H1 (cell line): ENCODE data around the gene IGF1. TPM values are rescaled to one million over a fixed set of nuclear protein-coding genes. Genes with fewer than 3 reads are reported as not detected.

Experiments used
- CTCF ChIA-PET: fragments of 300-600 bp; sonication (Branson Sonifier 250); formaldehyde crosslinking; loops from one replicate; lab custom pipeline; 2021; ENCODE audit not compliant: partially characterized antibody; lab: Charles Lee
- POLR2A ChIA-PET: fragments of 300-600 bp; sonication (Branson Sonifier 250); formaldehyde crosslinking; loops from one replicate; lab custom pipeline; 2021; ENCODE audit warnings: inconsistent platforms; ENCODE audit not compliant: partially characterized antibody; lab: Charles Lee
- DNase-seq, 2 experiments: peaks; one replicate each; pipeline versions ENCODE4 v3.0.0 to v3.0.0-alpha.2; 2010 to 2022; ENCODE audit warnings: low spot score in 2 of 2, low read depth in 1 of 2, mixed read lengths in 1 of 2
- FAIRE-seq: peaks from 2 replicates; lab custom pipeline; 2011; peaks lifted over from hg19 to GRCh38; lab: Jason Lieb, UNC
- H2AFZ ChIP-seq: 2 replicates; pipeline ENCODE4 v1.8.1; 2012; ENCODE audit warnings: low read length, inconsistent platforms
- H2AK5ac ChIP-seq: 2 replicates; pipeline ENCODE4 v1.6.1; 2013; ENCODE audit warnings: low read depth, low read length
- H2BK120ac ChIP-seq: replicated peaks from 2 replicates; pipeline ENCODE3; 2013; ENCODE audit warnings: low read depth, low read length, inconsistent platforms
- H2BK12ac ChIP-seq: 2 replicates; pipeline ENCODE4 v1.6.1; 2013; ENCODE audit warnings: low read depth, low read length
- H2BK15ac ChIP-seq: 2 replicates; pipeline ENCODE4 v1.6.1; 2013; ENCODE audit warnings: low read length
- H2BK20ac ChIP-seq: 2 replicates; pipeline ENCODE4 v1.6.1; 2013; ENCODE audit warnings: low read length
- H2BK5ac ChIP-seq: 2 replicates; pipeline ENCODE4 v1.6.1; 2013; ENCODE audit warnings: low read depth, low read length
- H3K14ac ChIP-seq: 2 replicates; pipeline ENCODE4 v1.6.1; 2013; ENCODE audit warnings: inconsistent platforms; ENCODE audit not compliant: insufficient read length
- H3K18ac ChIP-seq: 2 replicates; pipeline ENCODE4 v1.6.1; 2013; ENCODE audit warnings: low read length; ENCODE audit errors: extremely low read depth
- H3K23ac ChIP-seq: 2 replicates; pipeline ENCODE4 v1.6.1; 2013; ENCODE audit warnings: inconsistent platforms; ENCODE audit not compliant: insufficient read length
- H3K23me2 ChIP-seq: 2 replicates; pipeline ENCODE4 v1.6.1; 2013; ENCODE audit warnings: low read depth, low read length
- H3K27ac ChIP-seq: 2 replicates; pipeline ENCODE4 v1.6.1; 2011; ENCODE audit warnings: low read depth, low read length, inconsistent platforms
- H3K27me3 ChIP-seq, 4 experiments: replicated peaks in 1 of 4; 1 replicate in 1 of 4; 2 replicates in 3 of 4; pipeline versions ENCODE4 v1.6.1 to v1.8.1; 2011 to 2013; ENCODE audit warnings: low read length in 3 of 4, mild to moderate bottlenecking in 3 of 4, inconsistent platforms in 2 of 4, mixed read lengths in 2 of 4, moderate library complexity in 1 of 4; ENCODE audit not compliant: control insufficient read depth in 3 of 4, insufficient read depth in 3 of 4; ENCODE audit errors: extremely low read depth in 1 of 4
- H3K36me3 ChIP-seq, 4 experiments: 2 replicates each; pipeline versions ENCODE4 v1.6.1 to v1.8.1; 2011 to 2013; ENCODE audit warnings: mild to moderate bottlenecking in 4 of 4, low read length in 3 of 4, moderate library complexity in 2 of 4, control low read depth in 1 of 4, inconsistent platforms in 1 of 4; ENCODE audit not compliant: insufficient read depth in 4 of 4, control insufficient read depth in 2 of 4
- H3K4ac ChIP-seq: replicated peaks from 2 replicates; pipeline ENCODE3; 2013; ENCODE audit warnings: low read length, low read depth, mixed read lengths, inconsistent platforms; ENCODE audit not compliant: insufficient read length
- H3K4me1 ChIP-seq, 4 experiments: replicated peaks in 1 of 4; 1 replicate in 1 of 4; 2 replicates in 3 of 4; pipeline versions ENCODE4 v1.6.1 to v1.8.1; 2011 to 2013; ENCODE audit warnings: low read length in 3 of 4, inconsistent platforms in 2 of 4, mixed read lengths in 1 of 4; ENCODE audit not compliant: insufficient read depth in 4 of 4, control insufficient read depth in 3 of 4
- H3K4me2 ChIP-seq, 2 experiments: 2 replicates each; pipeline versions ENCODE4 v1.6.1 to v1.8.1; 2011 to 2013; ENCODE audit warnings: low read depth in 2 of 2, low read length in 2 of 2, control low read depth in 1 of 2, inconsistent platforms in 1 of 2, mild to moderate bottlenecking in 1 of 2; ENCODE audit not compliant: insufficient read depth in 1 of 2
- H3K4me3 ChIP-seq, 4 experiments: fragments of 200-600, 300-600 bp in 1 of 4; sonication (generic), shearing (Covaris generic), sonication (Bioruptor Twin) in 1 of 4; 2 replicates each; pipeline versions ENCODE4 v1.5.1 to v1.8.1; 2011 to 2016; ENCODE audit warnings: low read length in 4 of 4, low read depth in 3 of 4, control low read depth in 2 of 4, inconsistent platforms in 2 of 4, mild to moderate bottlenecking in 2 of 4, mixed read lengths in 1 of 4, moderate library complexity in 1 of 4; ENCODE audit not compliant: insufficient read depth in 2 of 4; ENCODE audit errors: extremely low read depth in 1 of 4
- H3K56ac ChIP-seq: replicated peaks from 2 replicates; pipeline ENCODE3; 2013; ENCODE audit warnings: low read depth, mild to moderate bottlenecking, mixed read lengths, low read length, inconsistent platforms; ENCODE audit not compliant: insufficient read length
- H3K79me1 ChIP-seq: 2 replicates; pipeline ENCODE4 v1.6.1; 2013; ENCODE audit warnings: low read depth, low read length, control low read depth
- H3K79me2 ChIP-seq, 2 experiments: 2 replicates each; pipeline versions ENCODE4 v1.6.1 to v1.8.1; 2012 to 2013; ENCODE audit warnings: low read length in 2 of 2, mild to moderate bottlenecking in 2 of 2, inconsistent platforms in 1 of 2; ENCODE audit not compliant: insufficient read depth in 2 of 2, control insufficient read depth in 1 of 2
- H3K9ac ChIP-seq, 4 experiments: replicated peaks in 1 of 4; 1 replicate in 1 of 4; 2 replicates in 3 of 4; pipeline versions ENCODE4 v1.6.1 to v1.8.1; 2011 to 2013; ENCODE audit warnings: low read depth in 3 of 4, low read length in 3 of 4, control low read depth in 2 of 4, mild to moderate bottlenecking in 2 of 4, moderate library complexity in 2 of 4, inconsistent platforms in 1 of 4; ENCODE audit errors: extremely low read depth in 1 of 4
- H3K9me3 ChIP-seq, 2 experiments: 2 replicates each; pipeline versions ENCODE4 v1.6.1 to v1.8.1; 2012 to 2013; ENCODE audit warnings: mild to moderate bottlenecking in 2 of 2, moderate library complexity in 2 of 2, control low read depth in 1 of 2, inconsistent platforms in 1 of 2, low read depth in 1 of 2, low read length in 1 of 2, mixed read lengths in 1 of 2; ENCODE audit not compliant: insufficient read depth in 2 of 2
- H4K20me1 ChIP-seq, 2 experiments: replicated peaks in 1 of 2; 2 replicates each; pipeline versions ENCODE3 to v1.8.1; 2011 to 2013; ENCODE audit warnings: inconsistent platforms in 2 of 2, low read length in 2 of 2, mild to moderate bottlenecking in 1 of 2; ENCODE audit not compliant: insufficient read depth in 2 of 2, control insufficient read depth in 1 of 2
- H4K5ac ChIP-seq: 2 replicates; pipeline ENCODE4 v1.6.1; 2013; ENCODE audit warnings: low read length, low read depth, mixed read lengths, inconsistent platforms; ENCODE audit not compliant: insufficient read length
- H4K8ac ChIP-seq: 2 replicates; pipeline ENCODE4 v1.8.0; 2013; ENCODE audit warnings: mild to moderate bottlenecking, moderate library complexity, low read length, inconsistent platforms; ENCODE audit not compliant: insufficient read depth; ENCODE audit errors: extremely low read depth
- H4K91ac ChIP-seq: replicated peaks from 2 replicates; pipeline ENCODE3; 2013; ENCODE audit warnings: low read length, mixed read lengths, inconsistent platforms; ENCODE audit not compliant: insufficient read length
- BCL11A ChIP-seq, 2 experiments: IDR thresholded peaks; one replicate each; pipeline ENCODE4 v1.6.1; 2011; ENCODE audit warnings: low read depth in 2 of 2, low read length in 2 of 2, mild to moderate bottlenecking in 2 of 2
- CHD2 ChIP-seq: IDR thresholded peaks from 2 replicates; pipeline ENCODE4 v1.6.1; 2012; ENCODE audit warnings: low read length, improper control_type of control experiment
- E2F6 ChIP-seq: IDR thresholded peaks from 2 replicates; pipeline ENCODE4 v1.6.1; 2012; ENCODE audit warnings: inconsistent platforms
- HDAC2 ChIP-seq, 2 experiments: fragments of 300-600 bp in 1 of 2; sonication (generic) in 1 of 2; IDR thresholded peaks; 2 replicates each; pipeline ENCODE4 v1.6.1; 2011 to 2012; ENCODE audit warnings: low read depth in 2 of 2, low read length in 2 of 2, mild to moderate bottlenecking in 2 of 2, moderate library complexity in 2 of 2, borderline replicate concordance in 1 of 2, inconsistent platforms in 1 of 2
- NANOG ChIP-seq: IDR thresholded peaks from 2 replicates; pipeline ENCODE4 v1.6.1; 2011; ENCODE audit warnings: low read length, low read depth, mild to moderate bottlenecking, inconsistent platforms; ENCODE audit not compliant: insufficient read depth, poor library complexity, severe bottlenecking
- NRF1 ChIP-seq: IDR thresholded peaks from 2 replicates; pipeline ENCODE4 v1.6.1; 2011; ENCODE audit warnings: mild to moderate bottlenecking, low read depth, low read length, improper control_type of control experiment
- RBBP5 ChIP-seq: IDR thresholded peaks from 2 replicates; pipeline ENCODE4 v1.7.1; 2012; ENCODE audit warnings: low read depth, mild to moderate bottlenecking, inconsistent platforms, low read length, moderate library complexity, borderline replicate concordance
- TAF1 ChIP-seq: IDR thresholded peaks from 2 replicates; pipeline ENCODE4 v1.6.1; 2011; ENCODE audit warnings: mild to moderate bottlenecking, low read depth, low read length
- TAF7 ChIP-seq: optimal IDR thresholded peaks from 2 replicates; pipeline ENCODE3; 2011; ENCODE audit warnings: low read depth, mild to moderate bottlenecking, inconsistent platforms, low read length, moderate library complexity, borderline replicate concordance
- TEAD4 ChIP-seq: IDR thresholded peaks from 2 replicates; pipeline ENCODE4 v1.6.1; 2012; ENCODE audit warnings: low read depth, low read length, inconsistent platforms, mixed read lengths
- WGBS, 2 experiments: shearing (Covaris generic) in 1 of 2; methylation state at CpG; one replicate each; pipeline versions ENCODE4 v1.1.6 to v1.1.7; 2013 to 2015; ENCODE audit warnings: low lambda C conversion rate in 2 of 2, mixed read lengths in 2 of 2, inconsistent platforms in 1 of 2, low coverage in 1 of 2, missing lambda C conversion rate in 1 of 2; ENCODE audit not compliant: insufficient replicate concordance in 2 of 2, insufficient coverage in 1 of 2, insufficient read length in 1 of 2; ENCODE audit errors: extremely low coverage in 1 of 2, missing lambda C conversion rate in 1 of 2; 5-methylcytosine and 5-hydroxymethylcytosine counted together
- polyA plus RNA-seq, 7 experiments: library from polyadenylated mRNA; depleted of rRNA in 3 of 7; stranded (reverse) in 5 of 7; unstranded in 2 of 7; fragments of >200 nt in 5 of 7; fragments of 200-250 nt in 2 of 7; gene quantifications; 1 replicate in 5 of 7; 2 replicates in 1 of 7; 4 replicates in 1 of 7; pipeline versions ENCODE4 v1.2.1 to v1.2.3, GENCODE V29; 2011 to 2013; ENCODE audit warnings: missing spikeins in 2 of 7, mixed read lengths in 2 of 7
- total RNA-seq: library from RNA; stranded (reverse); fragmentation: NEBNext Ultra II Directional; extraction: Animal tissue kit (Norgen Biotek cat#: 25700); gene quantifications from 2 replicates; pipeline ENCODE4 v1.2.1, GENCODE V29; 2021
- TF ChIP-seq, protein P1 (sequence below): IDR thresholded peaks from 2 replicates; pipeline ENCODE4 v1.6.1; 2012; ENCODE audit warnings: low read length, inconsistent platforms

Gene IGF1
- total and polyA plus RNA-seq, 2 of the 8 experiments (the other 6 are each of a cell fraction or from before 2014, with no cell fraction given), result not detected

DNA sequence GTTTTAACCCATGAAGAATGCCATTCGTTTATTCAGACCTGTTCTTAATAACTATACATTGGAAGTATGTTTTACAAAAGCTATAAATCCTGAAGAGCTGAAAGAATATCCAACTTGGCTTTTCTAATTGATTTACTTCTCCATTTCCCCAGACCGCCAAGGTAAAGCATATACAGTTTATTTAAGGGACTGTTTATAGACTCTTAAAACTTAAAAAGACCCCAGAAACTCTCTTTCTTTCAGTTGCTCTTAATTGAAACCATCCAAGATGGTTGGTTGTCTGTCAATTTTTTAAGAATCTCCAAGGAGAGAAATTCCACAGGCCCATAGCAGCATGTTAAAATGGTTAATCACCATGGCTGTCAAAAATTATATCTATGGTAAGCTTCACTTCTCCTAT, 8.8 kb downstream of the IGF1 start:
- Histone ChIP-seq H4K8ac (no peak overlapping the region), H3K79me2 (no peaks in the 10 kb centered on the region), H2BK120ac (no peak overlapping the region), H4K20me1 (no peaks in the 10 kb centered on the region), H2AK5ac (no peak overlapping the region), H3K4ac (no peak overlapping the region), H2BK5ac (no peak overlapping the region), H2BK20ac (no peak overlapping the region), H3K4me2 (no peak overlapping the region), H4K91ac (no peak overlapping the region), H3K27ac (no peak overlapping the region), H3K23ac (no peak overlapping the region), H2BK12ac (no peak overlapping the region), H3K14ac (no peak overlapping the region), H3K4me3 (no peak overlapping the region), H4K5ac (no peak overlapping the region), H3K56ac (no peak overlapping the region), H3K9ac (no peak overlapping the region), H2BK15ac (no peak overlapping the region), H3K27me3 (no peaks in the 10 kb centered on the region), H3K4me1 (peaks cover 0 to 3% (median 0%) of the 10 kb centered on the region in 4 experiments; a peak in 1 of 7 replicates), H3K9me3 (no peaks in the 10 kb centered on the region), H2AFZ (no peak overlapping the region), H3K79me1 (no peaks in the 10 kb centered on the region), H3K18ac (no peak overlapping the region), H3K36me3 (no peaks in the 10 kb centered on the region), H3K23me2 (no peaks in the 10 kb centered on the region)
- WGBS, 2 experiments, result 89% methylated on average over 2 of the region's 2 CpGs; no CpG with 5 or more reads in 1 of the 2 experiments
- no peak for FAIRE-seq
- DNase-seq, result no peak
- CTCF ChIA-PET, result interaction anchor here (0.8 to 2.6 kb wide), 5 partner anchors 8 to 339 kb away, joined by 3 to 24 read pairs (median 4); no protein-coding TSS in a partner anchor
- POLR2A ChIA-PET, result interaction anchor here (1.3 kb wide), 1 partner anchor 9 kb away, joined by 4 read pairs; the partner anchor contains the start of gene IGF1
- TF ChIP-seq TAF1, result no peak
- no peak for TF ChIP-seq TEAD4
- no peak for TF ChIP-seq E2F6
- no peak for TF ChIP-seq TAF7
- TF ChIP-seq, protein P1, sequence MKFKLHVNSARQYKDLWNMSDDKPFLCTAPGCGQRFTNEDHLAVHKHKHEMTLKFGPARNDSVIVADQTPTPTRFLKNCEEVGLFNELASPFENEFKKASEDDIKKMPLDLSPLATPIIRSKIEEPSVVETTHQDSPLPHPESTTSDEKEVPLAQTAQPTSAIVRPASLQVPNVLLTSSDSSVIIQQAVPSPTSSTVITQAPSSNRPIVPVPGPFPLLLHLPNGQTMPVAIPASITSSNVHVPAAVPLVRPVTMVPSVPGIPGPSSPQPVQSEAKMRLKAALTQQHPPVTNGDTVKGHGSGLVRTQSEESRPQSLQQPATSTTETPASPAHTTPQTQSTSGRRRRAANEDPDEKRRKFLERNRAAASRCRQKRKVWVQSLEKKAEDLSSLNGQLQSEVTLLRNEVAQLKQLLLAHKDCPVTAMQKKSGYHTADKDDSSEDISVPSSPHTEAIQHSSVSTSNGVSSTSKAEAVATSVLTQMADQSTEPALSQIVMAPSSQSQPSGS, result no peak
- no peak for TF ChIP-seq HDAC2 (IDR thresholded peaks at IDR 0.05; ENCODE audit: borderline replicate concordance in 1 of 2, low read depth in 2 of 2, low read length in 2 of 2)
- TF ChIP-seq NRF1, result no peak
- TF ChIP-seq RBBP5, result no peak
- TF ChIP-seq BCL11A (IDR thresholded peaks at IDR 0.05; ENCODE audit: low read depth in 2 of 2, low read length in 2 of 2), result no peak
- no peak for TF ChIP-seq NANOG
- no peak for TF ChIP-seq CHD2
